Astrocyte (in vitro differentiated cells and primary cell): ENCODE data around the gene RARRES1.

Source experiments
- CTCF ChIP-seq: IDR thresholded peaks from 2 replicates; pipeline ENCODE4 v1.5.1; 2011; ENCODE audit warnings: low read depth, mild to moderate bottlenecking, inconsistent platforms, low read length, moderate library complexity; ENCODE audit not compliant: insufficient read depth
- EZH2 ChIP-seq: IDR thresholded peaks from 2 replicates; pipeline ENCODE4 v1.6.1; 2012; ENCODE audit warnings: mild to moderate bottlenecking, low read length, inconsistent platforms; ENCODE audit not compliant: insufficient read depth

GRCh38 chr3:158773845-158774830, 41.9 kb upstream of the RARRES1 start:
- TF ChIP-seq CTCF (no peak), EZH2 (no peak)
